ENCODE measurements around the gene DNASE1L2.

The DNASE1L2 gene

GRCh38 chr16:2205967-2206313 is 30.3 kb upstream of the DNASE1L2 start:
- no peak for DNase-seq (ENCODE audit: low read depth)
- H3K4me3 ChIP-seq (ENCODE audit: low read depth, low read length): peak overlapping the region; percentile 94
- TF ChIP-seq, protein P1, sequence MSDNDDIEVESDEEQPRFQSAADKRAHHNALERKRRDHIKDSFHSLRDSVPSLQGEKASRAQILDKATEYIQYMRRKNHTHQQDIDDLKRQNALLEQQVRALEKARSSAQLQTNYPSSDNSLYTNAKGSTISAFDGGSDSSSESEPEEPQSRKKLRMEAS (IDR thresholded peaks at IDR 0.05; ENCODE audit: low read depth, low read length): no peak
- no peak for TF ChIP-seq MYC (IDR thresholded peaks at IDR 0.05; ENCODE audit: low read depth, low read length)
- no peak for TF ChIP-seq POLR2A (IDR thresholded peaks at IDR 0.05; ENCODE audit: extremely low read depth, insufficient read length)
- TF ChIP-seq CTCF (IDR thresholded peaks at IDR 0.05; ENCODE audit: low read depth, low read length): no peak

DNA sequence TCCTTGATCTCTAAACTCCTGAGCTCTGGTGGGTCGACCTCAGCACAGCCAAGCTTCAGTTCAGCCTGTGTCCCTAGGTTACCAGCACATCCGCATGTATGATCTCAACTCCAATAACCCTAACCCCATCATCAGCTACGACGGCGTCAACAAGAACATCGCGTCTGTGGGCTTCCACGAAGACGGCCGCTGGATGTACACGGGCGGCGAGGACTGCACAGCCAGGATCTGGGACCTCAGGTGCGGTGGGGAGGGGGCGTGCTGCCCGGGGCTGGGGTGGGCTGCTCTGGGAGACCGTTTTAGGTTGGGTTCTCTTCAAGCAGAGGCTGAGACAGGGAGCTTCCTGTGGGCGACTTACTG is 29.8 kb upstream of the DNASE1L2 start:
- peak overlapping the region; percentile 94 for H3K4me3 ChIP-seq (ENCODE audit: low read depth, low read length)
- no peak for TF ChIP-seq CTCF (IDR thresholded peaks at IDR 0.05; ENCODE audit: low read depth, low read length)
- TF ChIP-seq, protein P1 (IDR thresholded peaks at IDR 0.05; ENCODE audit: low read depth, low read length): no peak
- DNase-seq (ENCODE audit: low read depth): no peak

DNA sequence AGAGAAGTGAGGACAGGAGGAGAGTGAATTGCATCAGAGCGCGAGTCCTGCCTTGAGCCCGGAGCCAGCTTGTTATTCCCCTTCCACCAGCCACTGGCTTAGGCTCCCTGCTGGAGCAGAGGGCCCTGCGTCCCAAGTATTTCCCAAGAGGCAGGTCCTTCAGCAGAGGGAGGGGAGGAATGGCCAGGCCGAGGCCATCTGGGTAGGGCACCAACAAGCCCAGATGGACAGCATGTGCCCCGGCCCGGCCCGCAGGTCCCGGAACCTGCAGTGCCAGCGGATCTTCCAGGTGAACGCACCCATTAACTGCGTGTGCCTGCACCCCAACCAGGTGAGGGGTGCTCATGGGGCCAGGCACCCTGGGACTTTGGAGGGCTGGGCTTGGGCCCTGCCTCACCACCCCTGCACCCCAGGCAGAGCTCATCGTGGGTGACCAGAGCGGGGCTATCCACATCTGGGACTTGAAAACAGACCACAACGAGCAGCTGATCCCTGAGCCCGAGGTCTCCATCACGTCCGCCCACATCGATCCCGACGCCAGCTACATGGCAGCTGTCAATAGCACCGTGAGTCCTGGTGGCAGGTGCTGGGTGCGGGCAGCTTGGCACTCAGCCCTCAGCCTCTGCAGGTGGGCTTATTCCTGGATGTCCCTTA is 29.3 kb upstream of the DNASE1L2 start:
- peak overlapping the region; percentile 47 for H3K4me3 ChIP-seq (ENCODE audit: low read depth, low read length)
- peak; percentile 54 for DNase-seq (ENCODE audit: low read depth)
- no peak for TF ChIP-seq CTCF (IDR thresholded peaks at IDR 0.05; ENCODE audit: low read depth, low read length)
- TF ChIP-seq POLR2A (IDR thresholded peaks at IDR 0.05; ENCODE audit: extremely low read depth, insufficient read length): no peak

DNA sequence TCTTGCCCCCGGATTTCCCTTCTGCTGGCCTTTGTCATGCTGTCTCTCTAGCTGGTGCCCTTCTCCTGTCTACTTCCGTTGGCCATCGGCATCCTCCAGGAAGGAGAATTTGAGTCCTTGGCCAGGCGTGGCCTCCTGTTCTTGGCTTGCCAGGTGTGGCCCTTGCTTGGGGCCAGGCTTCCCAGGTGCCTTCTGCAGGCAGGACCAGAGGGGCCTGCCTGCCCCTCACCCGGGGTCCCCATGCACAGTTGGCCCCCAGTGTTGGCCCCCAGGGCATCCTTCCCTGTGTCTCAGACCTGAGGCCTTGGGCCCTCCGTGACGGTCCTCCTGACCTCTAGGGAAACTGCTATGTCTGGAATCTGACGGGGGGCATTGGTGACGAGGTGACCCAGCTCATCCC is 28.4 kb upstream of the DNASE1L2 start:
- DNase-seq (ENCODE audit: low read depth): no peak
- no peak for TF ChIP-seq MYC (IDR thresholded peaks at IDR 0.05; ENCODE audit: low read depth, low read length)
- TF ChIP-seq POLR2A (IDR thresholded peaks at IDR 0.05; ENCODE audit: extremely low read depth, insufficient read length): no peak
- TF ChIP-seq CTCF (IDR thresholded peaks at IDR 0.05; ENCODE audit: low read depth, low read length): no peak
- TF ChIP-seq, protein P1 (IDR thresholded peaks at IDR 0.05; ENCODE audit: low read depth, low read length): no peak
- no peak overlapping the region for H3K4me3 ChIP-seq (ENCODE audit: low read depth, low read length)

- no peak for DNase-seq (ENCODE audit: low read depth)
- no peak overlapping the region for H3K4me3 ChIP-seq (ENCODE audit: low read depth, low read length)
- TF ChIP-seq MYC (IDR thresholded peaks at IDR 0.05; ENCODE audit: low read depth, low read length) (no peak), POLR2A (IDR thresholded peaks at IDR 0.05; ENCODE audit: extremely low read depth, insufficient read length) (no peak), CTCF (IDR thresholded peaks at IDR 0.05; ENCODE audit: low read depth, low read length) (no peak)
- TF ChIP-seq, protein P1 (IDR thresholded peaks at IDR 0.05; ENCODE audit: low read depth, low read length): no peak
Measured at GRCh38 chr16:2208308-2208707, 27.9 kb upstream of the DNASE1L2 start.

DNA sequence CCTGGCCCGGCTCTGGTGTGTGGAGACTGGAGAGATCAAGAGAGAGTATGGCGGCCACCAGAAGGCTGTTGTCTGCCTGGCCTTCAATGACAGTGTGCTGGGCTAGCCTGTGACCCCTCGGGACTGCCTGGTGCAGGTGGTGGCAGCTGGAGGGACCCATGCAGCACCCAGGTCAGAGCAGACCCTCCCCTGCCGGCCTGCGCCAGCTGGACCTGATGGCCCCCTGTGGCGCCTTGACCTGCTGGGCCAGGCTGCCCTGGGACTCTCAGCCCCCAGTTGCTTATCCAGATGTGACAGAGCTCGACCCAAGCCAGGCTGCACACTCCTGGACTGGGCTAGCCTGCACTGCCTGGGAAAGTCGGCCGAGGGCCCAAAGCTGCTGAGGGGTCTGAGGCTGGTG is 27.5 kb upstream of the DNASE1L2 start:
- no peak overlapping the region for H3K4me3 ChIP-seq (ENCODE audit: low read depth, low read length)
- TF ChIP-seq, protein P1 (IDR thresholded peaks at IDR 0.05; ENCODE audit: low read depth, low read length): no peak
- TF ChIP-seq POLR2A (IDR thresholded peaks at IDR 0.05; ENCODE audit: extremely low read depth, insufficient read length) (no peak), CTCF (IDR thresholded peaks at IDR 0.05; ENCODE audit: low read depth, low read length) (no peak), MYC (IDR thresholded peaks at IDR 0.05; ENCODE audit: low read depth, low read length) (no peak)
- no peak for DNase-seq (ENCODE audit: low read depth)

All from NB4 (cell line).